Left ventricle myocardium inferior (tissue), 1 donor: Measurements from ENCODE around the gene RAB4A. TPM values are rescaled to one million over a fixed set of nuclear protein-coding genes. Genes with fewer than 3 reads are reported as not detected.

ENCODE experiments used
- DNase-seq: peaks from one replicate; pipeline ENCODE4 v3.0.0-alpha.2; 2020
- H3K27ac ChIP-seq: fragments of 200-600 bp; replicated peaks from 2 replicates; pipeline ENCODE4 v1.8.0; 2021
- H3K27me3 ChIP-seq: fragments of 200-600 bp; 2 replicates; pipeline ENCODE4 v1.8.0; 2021; ENCODE audit warnings: low read depth
- H3K36me3 ChIP-seq: fragments of 200-600 bp; 2 replicates; pipeline ENCODE4 v1.8.0; 2021
- H3K4me1 ChIP-seq: fragments of 200-600 bp; 2 replicates; pipeline ENCODE4 v1.8.0; 2021
- H3K4me3 ChIP-seq: fragments of 200-600 bp; 2 replicates; pipeline ENCODE4 v1.8.0; 2021; ENCODE audit warnings: mild to moderate bottlenecking, moderate library complexity
- H3K9me3 ChIP-seq: fragments of 200-600 bp; replicated peaks from 2 replicates; pipeline ENCODE4 v1.8.0; 2021
- CTCF ChIP-seq: fragments of 200-600 bp; IDR thresholded peaks from 2 replicates; pipeline ENCODE4 v1.8.0; 2021; ENCODE audit warnings: antibody characterized with exemption, mild to moderate bottlenecking, borderline replicate concordance
- intact Hi-C: fragments of 100-400 bp; cut with micrococcal nuclease; formaldehyde crosslinking; loops from one replicate; pipeline ENCODE4 v1.11.0; 2022
- total RNA-seq: library from RNA; stranded (reverse); fragmentation: NEBNext Ultra II Directional; extraction: Animal tissue kit (Norgen Biotek cat#: 25700); gene quantifications from one replicate; pipeline ENCODE4 v1.2.1, GENCODE V29; 2021
- donor health status: DM: no; HTN: yes; CAD: no; lungs with severe emphysema.

RAB4A gene
- total RNA-seq, 1 donor from 2014 or later = 132 TPM

- TF ChIP-seq CTCF = no peak
- no peak for DNase-seq
- Histone ChIP-seq H3K27me3 (no peaks in the 10 kb centered on the region), H3K9me3 (peaks cover 3% of the 10 kb centered on the region), H3K27ac (no peak overlapping the region), H3K4me1 (no peaks in the 10 kb centered on the region), H3K36me3 (peaks cover 22% of the 10 kb centered on the region), H3K4me3 (no peak overlapping the region)
- intact Hi-C loops = no loop called here
These were observed 57.9 kb downstream of the RAB4A start for GRCh38 chr1:229328598-229329362.

- H3K36me3 ChIP-seq = peaks cover 10% of the 10 kb centered on the region
- TF ChIP-seq CTCF = no peak
- H3K27me3 ChIP-seq = no peaks in the 10 kb centered on the region
- H3K9me3 ChIP-seq = peaks cover 17% of the 10 kb centered on the region
- no peaks in the 10 kb centered on the region for H3K4me1 ChIP-seq
- no peak overlapping the region for H3K27ac ChIP-seq
- intact Hi-C loops = no loop called here
- DNase-seq = no peak
- no peak overlapping the region for H3K4me3 ChIP-seq
These were observed 63.4 kb downstream of the RAB4A start for GRCh38 chr1:229334269-229334668.

- Histone ChIP-seq H3K27ac (no peak overlapping the region), H3K4me3 (no peak overlapping the region), H3K4me1 (no peaks in the 10 kb centered on the region), H3K9me3 (peaks cover 17% of the 10 kb centered on the region), H3K36me3 (peaks cover 10% of the 10 kb centered on the region), H3K27me3 (no peaks in the 10 kb centered on the region)
- intact Hi-C loops = no loop called here
- no peak for DNase-seq
- no peak for TF ChIP-seq CTCF
These were observed 63.8 kb downstream of the RAB4A start for GRCh38 chr1:229334716-229335115.

- Histone ChIP-seq H3K27me3 (no peaks in the 10 kb centered on the region), H3K4me1 (peaks cover 5% of the 10 kb centered on the region), H3K27ac (no peak overlapping the region), H3K4me3 (no peak overlapping the region), H3K9me3 (peaks cover 17% of the 10 kb centered on the region), H3K36me3 (peaks cover 10% of the 10 kb centered on the region)
- intact Hi-C loops = no loop called here
- TF ChIP-seq CTCF = no peak
- DNase-seq = no peak
These were observed 65.4 kb downstream of the RAB4A start for GRCh38 chr1:229336345-229336744.

GRCh38 chr1:229339086-229339485, 68.2 kb downstream of the RAB4A start:
- no peaks in the 10 kb centered on the region for H3K27me3 ChIP-seq
- H3K4me1 ChIP-seq = peaks cover 32% of the 10 kb centered on the region

More at GRCh38 chr1:229339086-229339485, 68.2 kb downstream of the RAB4A start:
- peaks cover 6% of the 10 kb centered on the region for H3K36me3 ChIP-seq
- H3K27ac ChIP-seq = no peak overlapping the region
- intact Hi-C loops = no loop called here
- no peak for DNase-seq
- TF ChIP-seq CTCF = no peak
- no peak overlapping the region for H3K4me3 ChIP-seq
- peaks cover 11% of the 10 kb centered on the region for H3K9me3 ChIP-seq
